Activated CD8-positive, alpha-beta memory T cell treated with anti-CD3 and anti-CD28 coated beads for 4 hours (primary cell): ENCODE results near the gene ERBB4.

ENCODE experiments used
- DNase-seq, 2 donors: peaks; one replicate each; pipeline ENCODE4 v3.0.0-alpha.2; 2020; ENCODE audit warnings: low read depth in 2 of 2

The ERBB4 gene

DNA sequence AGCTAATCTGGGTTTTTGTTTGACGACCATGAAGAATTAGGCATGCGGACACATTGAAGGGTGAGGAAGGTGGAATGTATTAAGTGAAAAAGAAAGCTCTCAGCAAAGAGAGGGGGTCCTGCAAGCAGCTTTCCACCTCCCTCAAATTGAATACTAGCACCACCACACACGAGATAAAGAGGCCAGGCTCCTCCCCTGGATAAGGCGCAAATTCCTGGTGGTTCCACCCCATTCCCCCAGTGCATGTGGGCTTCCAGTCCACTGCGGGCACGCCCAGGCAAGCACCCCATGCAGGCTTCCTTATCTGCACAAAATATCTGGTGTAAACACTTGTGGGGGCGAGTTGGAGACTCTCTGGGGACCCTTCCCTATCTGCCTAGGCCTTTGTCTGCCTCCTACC lies 1124.9 kb downstream of the ERBB4 start:
- DNase-seq: no peak

DNA sequence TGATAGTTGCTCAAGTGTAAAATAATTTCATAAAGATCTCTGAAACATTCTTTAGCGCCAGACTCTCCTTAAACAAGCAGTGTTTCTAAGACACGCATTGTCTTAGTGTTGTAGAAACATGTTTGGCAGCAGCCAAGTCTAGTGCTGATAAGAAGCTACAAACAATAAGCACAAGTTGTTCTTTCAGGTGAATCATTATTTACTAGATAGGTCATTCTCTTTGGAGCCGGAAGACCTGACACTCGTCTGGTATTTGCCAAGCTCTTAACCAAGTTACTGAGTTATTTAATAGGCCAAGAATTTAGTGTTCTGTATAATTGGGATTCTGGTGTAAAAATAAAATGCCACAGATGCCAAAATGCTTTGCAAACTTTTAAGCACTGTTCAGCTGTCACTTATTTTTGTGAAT lies 1130.1 kb downstream of the ERBB4 start:
- no peak for DNase-seq

DNA sequence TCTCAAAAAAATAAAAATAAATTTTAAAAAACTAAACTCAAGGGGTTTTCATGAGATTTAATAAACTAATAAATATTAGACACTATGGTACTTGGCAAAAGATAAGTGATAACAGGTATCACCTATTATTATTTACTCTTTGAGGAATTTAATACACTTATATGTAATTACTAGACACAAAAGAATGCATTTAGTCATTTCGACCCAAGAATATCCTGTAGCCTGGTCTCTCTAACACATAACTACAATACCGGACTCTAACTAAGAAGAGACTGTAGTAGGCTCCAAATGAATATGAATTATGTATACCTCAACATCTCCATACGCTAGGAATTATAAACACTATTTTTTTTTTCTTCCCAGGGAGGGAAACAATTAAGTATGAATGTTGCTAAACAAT lies 1131.5 kb downstream of the ERBB4 start:
- DNase-seq: no peak

DNA sequence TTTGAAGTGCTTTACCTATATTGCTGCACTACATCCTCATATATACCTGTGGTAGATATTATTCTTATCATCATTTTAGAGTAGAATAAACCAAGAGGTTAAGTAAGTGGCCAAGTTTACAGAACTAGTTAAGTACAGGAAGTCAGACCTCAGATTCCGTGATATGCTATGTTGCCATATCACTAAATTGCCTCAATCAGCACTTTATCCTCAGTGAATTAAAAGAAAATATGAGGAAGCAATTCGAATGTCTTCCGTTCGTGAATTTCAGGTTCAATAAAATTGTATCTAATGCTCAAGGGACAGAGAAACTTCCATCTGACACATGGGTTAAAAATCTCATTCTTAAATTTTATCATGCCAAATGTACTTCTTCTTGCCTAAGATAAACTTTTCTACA lies 1133.6 kb downstream of the ERBB4 start:
- DNase-seq: no peak

DNA sequence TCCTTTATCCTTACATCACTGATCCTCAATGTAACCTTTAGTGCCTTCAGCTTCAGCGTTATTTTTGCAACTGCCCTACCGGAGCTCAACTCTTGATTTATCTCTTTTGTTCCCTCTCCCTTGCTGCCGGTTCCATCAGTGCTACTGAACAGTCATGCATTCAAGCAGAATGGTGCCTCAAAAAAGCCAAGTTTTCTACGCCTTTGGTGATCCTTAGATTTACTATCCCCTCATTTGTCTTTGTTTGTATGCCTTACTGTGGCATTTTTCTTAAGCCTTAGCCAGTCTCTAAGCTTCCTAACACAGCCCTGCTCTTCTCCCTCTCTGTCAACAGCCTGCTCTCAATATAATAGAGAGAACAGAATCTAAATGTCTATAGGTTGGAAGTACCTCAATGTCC lies 1134.5 kb downstream of the ERBB4 start:
- no peak for DNase-seq

DNA sequence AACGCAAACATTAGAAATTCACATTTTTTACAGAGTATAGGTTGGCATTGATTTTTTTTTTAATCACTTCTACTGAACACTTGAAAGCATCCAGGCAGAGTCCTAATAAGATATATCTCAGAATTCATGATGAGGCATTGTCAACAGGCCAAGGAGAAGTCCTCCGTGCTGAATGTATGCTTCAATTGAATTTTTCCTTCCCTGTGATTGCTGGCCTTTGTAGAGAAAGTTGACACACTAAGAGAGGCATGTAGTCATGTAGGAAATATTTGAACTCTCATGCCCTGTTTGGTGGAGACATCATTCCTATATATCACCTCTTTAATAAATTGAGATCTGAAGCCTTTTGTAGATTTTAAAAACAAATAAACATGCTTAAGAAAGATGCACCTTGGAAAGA lies 1137.3 kb downstream of the ERBB4 start:
- no peak for DNase-seq

DNA sequence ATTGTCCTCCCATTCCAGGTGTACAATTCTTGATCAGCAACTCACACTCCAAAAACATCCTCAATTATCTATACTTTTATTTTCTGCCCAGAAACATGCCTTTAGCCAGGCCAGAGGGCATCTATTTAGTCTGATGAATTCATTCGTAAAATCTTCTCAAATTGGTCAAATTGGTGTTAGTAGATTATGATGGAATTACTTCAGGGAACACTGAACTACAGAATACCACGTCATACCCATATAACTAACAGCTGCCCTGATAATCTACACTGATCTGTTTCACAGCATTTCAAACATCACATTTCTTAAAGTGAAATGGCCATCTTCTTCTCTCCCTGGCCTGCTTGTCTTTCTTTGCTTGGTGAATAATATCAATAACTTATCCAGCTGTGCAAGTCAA lies 1140.8 kb downstream of the ERBB4 start:
- DNase-seq: no peak

DNA sequence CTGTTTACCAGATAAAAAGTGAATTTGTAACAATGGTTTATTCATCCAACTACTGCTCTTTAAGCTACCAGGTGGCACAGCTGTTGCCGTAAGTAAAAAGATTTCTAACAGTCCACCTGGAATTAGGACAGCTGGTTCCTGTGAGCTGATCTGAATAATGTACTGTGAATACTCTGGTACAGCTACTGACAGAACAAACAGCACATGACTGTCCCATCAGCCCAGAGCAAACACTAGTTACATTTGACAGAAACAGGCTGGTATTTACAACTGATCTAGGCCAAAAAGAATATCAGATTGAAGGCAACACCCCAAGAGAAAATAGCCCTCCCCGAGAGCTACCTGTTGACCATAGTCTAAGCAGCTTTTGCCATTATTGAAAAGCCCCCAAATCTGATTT lies 1141.8 kb downstream of the ERBB4 start:
- DNase-seq: no peak

DNA sequence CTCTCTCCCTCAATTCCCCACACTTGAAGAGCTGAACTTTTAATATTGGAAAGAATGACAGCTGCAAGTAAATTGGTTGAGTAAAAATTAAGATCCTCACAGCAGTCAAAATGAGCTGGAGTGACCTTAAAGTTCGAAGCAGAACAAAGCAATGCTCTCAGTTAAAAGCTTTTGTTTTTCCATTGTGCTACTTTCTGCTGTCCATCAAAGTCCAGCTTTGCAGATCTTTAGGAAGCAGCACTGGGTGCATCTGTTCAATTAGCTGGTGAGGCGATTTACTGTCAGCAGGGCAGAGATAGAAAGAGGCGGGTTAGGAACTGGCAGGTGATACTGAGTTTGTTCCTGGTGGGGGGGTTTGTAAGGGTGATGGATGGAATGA lies 1147.4 kb downstream of the ERBB4 start:
- DNase-seq: no peak

DNA sequence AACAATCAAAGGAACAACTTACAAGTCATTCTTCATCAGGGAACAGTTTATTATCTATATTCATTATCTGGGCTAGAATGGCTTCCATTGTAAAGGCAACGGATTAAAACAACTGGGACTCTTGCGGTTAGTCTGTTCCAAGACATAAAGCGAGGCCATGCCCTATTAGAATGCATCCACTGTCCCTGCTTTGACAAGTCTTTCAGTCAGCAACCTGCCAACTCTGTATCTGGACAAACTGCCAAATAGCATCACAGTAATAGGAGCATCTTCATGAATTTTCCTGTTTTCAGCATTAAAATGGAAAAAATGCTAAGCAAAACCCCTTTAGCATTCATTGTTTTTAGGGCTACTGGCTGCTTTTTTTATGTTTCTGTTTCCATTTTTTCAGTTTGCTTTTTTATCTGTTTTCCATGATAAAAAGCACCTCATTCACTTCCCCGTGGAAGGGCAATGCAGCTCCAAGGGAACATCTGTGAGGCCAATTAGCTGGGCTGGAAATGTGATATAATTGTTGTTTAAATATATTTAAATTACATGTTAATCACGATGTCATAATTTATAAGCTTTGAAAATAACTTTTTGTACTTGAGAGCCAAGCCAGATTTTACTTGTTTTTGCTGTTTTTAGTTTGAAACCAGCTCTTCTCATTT lies 1147.9 kb downstream of the ERBB4 start:
- no peak for DNase-seq

DNA sequence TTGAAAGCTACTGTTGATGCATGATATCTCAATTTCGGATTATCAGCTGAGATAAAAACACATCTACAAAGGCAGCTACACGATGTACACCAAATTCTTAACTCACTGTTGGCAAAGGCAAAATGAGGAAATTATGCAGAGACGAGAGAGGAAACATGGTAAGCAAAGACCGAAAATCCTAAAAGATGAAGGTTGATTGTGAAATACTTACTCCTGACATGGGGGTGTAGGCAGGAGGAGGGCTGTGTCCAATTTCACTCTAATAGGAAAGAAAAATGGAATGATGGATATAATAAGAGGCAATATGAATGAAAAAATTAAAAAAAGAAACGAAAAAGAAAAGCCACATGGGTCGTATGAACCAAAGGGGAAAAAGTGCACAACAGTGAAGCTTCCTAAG lies 1150.9 kb downstream of the ERBB4 start:
- DNase-seq: no peak

DNA sequence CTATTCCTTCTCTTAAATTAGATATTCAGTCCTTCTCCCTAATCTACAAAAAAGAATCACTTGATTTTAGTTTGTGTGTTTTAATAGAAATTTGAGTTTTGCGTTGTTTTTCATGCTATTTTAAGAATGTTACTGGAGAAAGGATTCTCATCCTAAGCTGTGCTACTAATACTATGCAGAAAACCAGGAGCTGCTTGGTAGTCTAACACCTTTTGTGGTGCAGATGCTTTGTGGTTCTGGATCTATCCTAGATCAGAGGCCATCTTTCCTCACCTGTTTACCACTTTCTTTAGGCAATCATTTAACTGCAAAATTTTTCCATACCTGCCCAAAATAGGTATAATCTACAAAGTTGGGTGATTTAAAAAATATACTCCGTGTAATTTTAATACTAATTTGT lies 1158.6 kb downstream of the ERBB4 start:
- no peak for DNase-seq

DNA sequence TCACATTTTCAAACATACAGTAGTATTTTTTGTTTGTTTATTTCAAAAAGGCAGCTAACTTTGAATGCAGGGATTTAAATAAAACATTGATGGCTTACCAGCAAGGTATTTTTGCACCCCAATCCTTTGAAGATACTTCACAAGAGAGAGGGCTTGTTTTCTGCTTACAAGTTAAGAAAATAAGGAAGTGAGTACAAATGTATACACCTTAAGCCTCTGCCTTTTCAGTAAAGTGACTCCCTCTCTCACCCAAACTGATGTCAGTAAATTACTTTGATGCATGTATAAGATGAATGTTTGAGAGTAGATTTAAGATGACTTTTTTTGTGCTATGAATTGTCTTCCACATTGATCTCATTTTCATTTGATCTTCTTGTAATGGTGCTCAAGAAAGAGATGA lies 1162.2 kb downstream of the ERBB4 start:
- DNase-seq: no peak

DNA sequence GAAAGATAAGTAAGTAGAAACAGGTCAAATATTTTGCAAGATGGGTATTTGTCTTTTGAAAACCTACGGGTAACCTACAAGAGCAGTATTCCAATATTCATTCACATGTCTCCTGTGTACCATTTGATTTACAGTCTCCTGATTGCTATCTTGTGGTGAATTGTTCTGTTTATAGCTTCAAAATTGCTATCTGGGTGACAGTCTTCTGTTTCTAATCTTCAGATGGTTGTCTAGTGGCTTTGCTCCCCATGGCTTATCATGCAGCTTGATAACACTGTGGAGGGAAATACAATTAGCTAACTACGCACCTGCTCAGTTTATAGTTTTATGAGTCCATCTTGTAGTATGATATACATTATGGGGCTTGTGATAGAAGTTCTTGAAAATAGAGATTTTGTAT lies 1165.4 kb downstream of the ERBB4 start:
- DNase-seq: no peak

DNA sequence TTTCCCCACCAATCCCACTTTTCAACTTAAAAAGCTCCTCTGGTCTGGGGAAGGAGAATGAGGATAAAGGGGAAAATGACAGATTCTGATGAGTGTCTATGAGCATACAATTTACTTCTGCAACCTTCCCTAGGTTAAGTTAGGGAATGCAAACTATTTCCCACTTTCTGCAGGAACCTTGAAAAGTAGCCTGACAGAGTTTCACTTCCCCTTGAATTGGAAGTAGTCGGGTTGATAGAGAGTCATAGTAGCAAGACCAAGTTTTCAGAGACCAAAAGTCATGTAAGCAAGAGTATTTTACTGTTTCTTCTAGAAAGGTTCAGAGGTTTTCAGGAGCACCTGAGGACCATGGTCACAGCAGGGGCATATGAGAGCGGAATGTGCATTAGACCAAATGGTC lies 1167.1 kb downstream of the ERBB4 start:
- DNase-seq: no peak

DNA sequence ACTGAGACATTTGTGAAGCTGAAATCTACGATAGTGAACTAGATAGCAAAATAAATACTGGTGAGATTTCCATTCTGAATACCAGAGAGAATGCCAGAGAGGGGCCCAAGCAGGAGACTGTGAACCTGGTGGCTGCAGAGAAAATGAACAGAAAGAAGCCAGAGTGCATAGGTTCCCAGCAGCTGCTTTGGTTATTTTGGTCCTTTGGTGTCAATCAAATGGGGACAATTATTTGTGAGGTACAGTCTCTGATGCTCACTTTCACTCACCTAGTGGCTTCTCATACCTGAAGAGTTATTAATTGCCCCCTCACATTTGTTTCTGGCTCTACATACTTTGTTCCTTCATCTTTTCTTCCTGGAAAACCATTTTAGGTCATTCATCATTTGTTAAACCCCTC lies 1170.1 kb downstream of the ERBB4 start:
- no peak for DNase-seq

DNA sequence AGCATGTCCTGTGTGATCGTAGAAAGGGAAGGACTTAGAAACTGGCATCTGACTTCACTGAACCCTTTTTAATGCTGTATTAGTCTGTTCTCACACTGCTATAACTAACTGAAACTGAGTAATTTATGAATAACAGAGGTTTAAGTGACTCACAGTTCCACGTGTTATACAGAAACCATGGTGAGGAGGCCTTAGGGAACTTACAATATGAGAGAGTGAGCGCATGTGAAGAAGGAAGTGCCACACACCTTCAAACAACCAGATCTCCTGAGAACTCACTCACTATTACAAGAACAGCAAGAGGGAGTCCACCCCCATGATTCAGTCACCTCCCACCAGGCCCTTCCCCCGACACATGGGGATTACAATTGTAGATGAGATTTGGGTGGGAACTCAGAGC lies 1170.9 kb downstream of the ERBB4 start:
- no peak for DNase-seq

DNA sequence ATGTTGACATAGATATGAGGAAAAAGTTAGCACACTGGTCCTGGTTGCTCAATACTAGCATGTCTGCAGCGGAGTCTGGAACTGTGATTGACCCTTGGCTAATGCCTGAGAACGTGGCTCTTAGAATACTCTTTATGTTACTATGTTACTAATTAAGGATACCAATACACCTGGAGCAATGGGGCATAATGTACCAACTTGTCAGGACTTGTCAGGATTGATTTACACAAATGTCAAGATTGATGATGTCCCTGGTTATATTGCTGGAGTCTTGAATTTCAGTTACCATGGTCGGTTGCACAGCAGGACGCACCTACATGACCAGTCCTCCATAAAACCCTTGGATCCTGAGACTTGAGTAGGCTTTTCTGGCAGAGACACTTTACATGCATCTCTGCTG lies 1171.3 kb downstream of the ERBB4 start:
- DNase-seq: no peak

DNA sequence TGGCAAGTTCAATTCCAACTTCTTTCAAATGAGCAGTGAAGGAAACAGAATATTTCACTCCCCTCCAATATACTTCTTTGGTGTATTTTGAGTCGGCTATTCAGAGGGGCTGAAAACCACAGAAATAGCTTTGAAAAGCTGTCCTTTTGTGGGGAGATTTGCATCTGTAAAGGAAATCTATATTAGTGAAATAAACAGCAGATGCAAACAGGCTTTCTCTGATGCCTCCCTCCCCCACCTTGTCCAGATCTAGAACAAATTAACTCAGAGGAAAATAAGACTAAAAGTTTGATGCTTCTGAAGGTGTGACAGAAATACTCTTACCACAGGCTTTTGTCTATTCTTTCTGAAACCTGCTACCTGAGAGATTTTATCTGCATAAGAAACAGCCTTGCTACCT lies 1173.7 kb downstream of the ERBB4 start:
- no peak for DNase-seq

DNA sequence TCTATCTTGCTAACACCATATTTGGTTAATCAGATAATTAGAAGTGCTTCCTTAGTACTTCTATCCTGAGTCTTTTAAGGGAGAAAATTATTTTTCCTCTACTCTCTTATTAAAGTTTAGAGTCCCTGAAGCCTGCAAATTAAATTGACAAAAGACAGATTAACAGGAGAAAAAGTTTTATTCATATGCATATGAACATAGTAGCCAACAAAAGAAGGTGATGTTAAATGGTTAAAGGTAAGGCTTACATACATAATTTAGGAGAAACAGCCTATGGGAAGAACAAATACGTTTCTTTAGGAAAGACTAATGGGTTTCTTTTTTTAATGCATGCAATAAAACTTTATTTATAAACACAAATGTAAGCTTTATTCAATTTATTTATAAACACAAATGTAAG lies 1177.2 kb downstream of the ERBB4 start:
- no peak for DNase-seq

DNA sequence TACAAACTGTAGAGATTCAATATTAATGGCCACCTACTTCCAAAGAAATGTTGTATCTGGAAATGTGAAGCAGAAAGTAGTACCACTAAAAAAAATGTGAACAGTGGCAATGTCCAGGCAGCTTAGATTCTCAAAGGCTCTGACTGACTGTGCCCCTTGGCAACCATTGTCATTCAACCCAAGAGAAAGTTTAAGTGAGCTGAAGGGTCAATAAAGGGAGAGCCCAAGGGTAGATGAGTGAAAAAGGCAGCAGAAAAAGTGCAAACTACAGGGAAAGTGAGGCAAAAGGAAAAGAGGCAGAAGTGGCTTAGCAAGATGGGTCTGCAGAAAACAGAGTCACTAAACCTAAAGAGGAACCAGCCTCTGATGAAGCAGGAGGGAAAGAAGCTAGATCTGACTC lies 1179.3 kb downstream of the ERBB4 start:
- DNase-seq: no peak

DNA sequence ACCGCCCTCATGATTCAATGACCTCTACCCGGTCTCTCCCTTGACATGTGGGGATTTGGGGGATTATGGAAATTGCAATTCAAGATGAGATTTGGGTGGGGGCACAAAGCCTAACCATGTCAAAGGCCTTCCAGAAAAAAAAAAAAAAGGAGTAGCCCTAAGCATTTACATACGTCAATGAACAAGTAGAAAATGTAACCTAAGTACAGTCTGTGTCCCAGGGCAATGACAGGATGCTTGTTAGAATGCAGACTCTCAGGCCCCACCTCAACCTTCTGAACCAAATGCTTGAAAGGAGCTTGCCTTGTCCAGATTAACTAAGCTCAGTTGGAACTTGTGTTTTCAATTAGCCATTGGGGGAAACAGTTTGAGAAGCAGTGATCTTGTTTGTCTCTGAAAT lies 1180.1 kb downstream of the ERBB4 start:
- DNase-seq: no peak

DNA sequence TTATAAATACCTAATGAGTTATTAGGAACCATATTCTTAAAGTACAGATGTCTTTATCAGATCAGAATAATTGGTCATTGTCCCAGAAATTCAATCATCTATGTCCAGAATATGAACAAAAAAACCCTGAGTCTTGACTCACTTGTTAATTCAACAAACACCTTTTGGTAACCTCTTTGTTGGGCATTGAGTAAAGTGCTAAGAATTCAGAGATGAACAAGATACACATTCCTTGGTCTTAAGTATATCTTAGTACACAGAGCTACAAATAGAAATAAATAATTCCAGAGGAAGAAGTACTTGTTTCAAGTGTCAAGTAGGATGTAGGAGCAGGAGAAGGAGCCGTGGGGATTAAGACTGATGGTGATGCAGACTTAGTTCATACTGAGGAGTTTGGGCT lies 1184.1 kb downstream of the ERBB4 start:
- no peak for DNase-seq

DNA sequence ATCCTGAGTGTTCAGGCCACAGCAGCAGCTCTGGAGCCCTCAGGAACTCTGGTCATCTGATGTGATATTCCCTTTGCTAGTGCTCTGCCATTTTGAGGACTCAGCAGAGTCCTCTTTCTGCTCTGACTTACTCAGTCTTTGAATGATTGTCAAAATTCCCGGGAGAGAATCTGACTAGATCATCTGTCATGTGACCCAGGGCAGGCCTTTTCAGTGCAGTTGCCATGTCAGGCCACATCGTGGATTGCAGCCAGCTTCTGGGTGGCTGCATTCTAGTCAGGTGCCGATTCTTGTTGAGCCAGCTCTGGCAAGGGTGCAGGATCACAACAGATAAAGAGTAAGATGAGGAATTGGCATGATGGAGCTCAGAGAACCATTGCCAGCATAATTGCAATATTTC lies 1186.6 kb downstream of the ERBB4 start:
- no peak for DNase-seq

DNA sequence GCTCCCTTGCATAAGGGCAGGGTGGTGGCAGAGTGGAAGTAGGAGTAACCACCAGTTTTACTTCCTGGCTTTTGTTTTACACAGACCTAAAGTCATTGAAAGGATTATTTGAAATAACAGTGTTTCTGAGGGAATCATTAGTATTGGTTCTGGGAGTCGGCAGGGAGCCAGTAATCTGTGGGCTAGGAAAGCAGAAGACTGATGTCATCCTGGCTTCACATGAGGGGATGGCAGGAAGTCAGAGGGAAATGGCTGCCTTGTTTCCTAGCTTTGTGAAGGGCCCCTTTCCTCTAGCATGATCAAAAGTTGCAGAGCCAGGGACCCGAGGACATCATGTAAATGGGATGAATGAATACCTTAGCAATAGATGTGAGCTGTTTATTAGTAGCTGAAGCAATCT lies 1189.6 kb downstream of the ERBB4 start:
- DNase-seq: no peak
